GM23338 (cell line): ENCODE measurements around the gene SLCO3A1. TPM values are rescaled to one million over a fixed set of nuclear protein-coding genes. Genes with fewer than 3 reads are reported as not detected.

Experiments used
- ATAC-seq: fragments of 200-7000 bp; cut with Tn5 transposase; 3 replicates; pipeline ENCODE4 v1.9.1; 2020
- DNase-seq: peaks from one replicate; pipeline ENCODE4 v3.0.0-alpha.2; 2015; ENCODE audit warnings: low spot score
- H2AFZ ChIP-seq: fragments of 200-600 bp; sonication (generic); 2 replicates; pipeline ENCODE4 v1.8.0; 2016; ENCODE audit warnings: antibody characterized with exemption, mild to moderate bottlenecking, moderate library complexity
- H3F3A ChIP-seq: fragments of 200-600 bp; sonication (generic); replicated peaks from 2 replicates; pipeline ENCODE4 v1.8.0; 2017; ENCODE audit warnings: antibody characterized with exemption, mixed run types, low read depth
- H3K27ac ChIP-seq: fragments of 200-600 bp; sonication (generic); 2 replicates; pipeline ENCODE4 v1.6.1; 2016; ENCODE audit warnings: low read depth
- H3K27me3 ChIP-seq: fragments of 200-600 bp; sonication (generic); 2 replicates; pipeline ENCODE4 v1.8.0; 2016; ENCODE audit warnings: mild to moderate bottlenecking, mixed run types, moderate library complexity; ENCODE audit not compliant: insufficient read depth
- H3K36me3 ChIP-seq: fragments of 200-600 bp; sonication (generic); 2 replicates; pipeline ENCODE4 v1.8.0; 2016; ENCODE audit warnings: mild to moderate bottlenecking; ENCODE audit not compliant: insufficient read depth
- H3K4me1 ChIP-seq: fragments of 200-600 bp; sonication (generic); 2 replicates; pipeline ENCODE4 v1.8.0; 2016; ENCODE audit warnings: mild to moderate bottlenecking, moderate library complexity; ENCODE audit not compliant: insufficient read depth
- H3K4me2 ChIP-seq: fragments of 200-600 bp; sonication (generic); 2 replicates; pipeline ENCODE4 v1.7.1; 2017; ENCODE audit warnings: mixed run types
- H3K4me3 ChIP-seq: fragments of 200-600 bp; sonication (generic); 2 replicates; pipeline ENCODE4 v1.6.1; 2016; ENCODE audit warnings: mixed run types
- H3K79me2 ChIP-seq: fragments of 200-600 bp; sonication (generic); replicated peaks from 2 replicates; pipeline ENCODE4 v1.8.0; 2017; ENCODE audit warnings: mild to moderate bottlenecking; ENCODE audit not compliant: insufficient read depth
- H3K9me2 ChIP-seq: fragments of 200-600 bp; sonication (generic); 2 replicates; pipeline ENCODE4 v1.8.0; 2017; ENCODE audit not compliant: insufficient read depth
- H4K20me1 ChIP-seq: fragments of 200-600 bp; sonication (generic); replicated peaks from 2 replicates; pipeline ENCODE4 v1.8.0; 2017; ENCODE audit warnings: mild to moderate bottlenecking; ENCODE audit not compliant: insufficient read depth
- H3K27ac Mint-ChIP-seq: 2 replicates; pipeline ENCODE4 v1.8.0; 2020; ENCODE audit warnings: inconsistent platforms, mild to moderate bottlenecking, moderate library complexity, mixed read lengths
- H3K27me3 Mint-ChIP-seq: 3 replicates; pipeline ENCODE4 v1.8.0; 2022; ENCODE audit warnings: low read depth, mild to moderate bottlenecking, moderate library complexity, mixed read lengths, inconsistent platforms; ENCODE audit not compliant: insufficient read depth, poor library complexity
- H3K36me3 Mint-ChIP-seq: 3 replicates; pipeline ENCODE4 v1.8.0; 2021; ENCODE audit warnings: low read depth, mild to moderate bottlenecking, inconsistent platforms, moderate library complexity, mixed read lengths
- H3K4me1 Mint-ChIP-seq: 3 replicates; pipeline ENCODE4 v1.8.0; 2020; ENCODE audit warnings: mild to moderate bottlenecking, inconsistent platforms, mixed read lengths
- H3K4me3 Mint-ChIP-seq: 3 replicates; pipeline ENCODE4 v1.8.0; 2021; ENCODE audit warnings: moderate library complexity, mild to moderate bottlenecking, inconsistent platforms, mixed read lengths
- H3K9me3 Mint-ChIP-seq: 3 replicates; pipeline ENCODE4 v1.8.0; 2020; ENCODE audit warnings: moderate library complexity, mild to moderate bottlenecking, inconsistent platforms, mixed read lengths
- CREB1 ChIP-seq: fragments of 250-450 bp; sonication (Bioruptor Pico); IDR thresholded peaks from 2 replicates; pipeline ENCODE4 v1.5.0; 2020; ENCODE audit warnings: low read depth, mild to moderate bottlenecking, moderate library complexity
- EZH2 ChIP-seq: fragments of 200-600 bp; sonication (generic); IDR thresholded peaks from one replicate; pipeline ENCODE4 v1.8.0; 2017; ENCODE audit warnings: antibody characterized with exemption, mild to moderate bottlenecking, low read depth; ENCODE audit not compliant: unreplicated experiment
- EZH2phosphoT487 ChIP-seq: fragments of 200-600 bp; sonication (generic); IDR thresholded peaks from one replicate; pipeline ENCODE4 v1.8.1; 2018; ENCODE audit warnings: antibody characterized with exemption; ENCODE audit not compliant: unreplicated experiment
- JUNB ChIP-seq: IDR thresholded peaks from one replicate; pipeline ENCODE4 v1.6.1; 2016; ENCODE audit warnings: antibody characterized with exemption; ENCODE audit not compliant: unreplicated experiment
- NANOG ChIP-seq: IDR thresholded peaks from 2 replicates; pipeline ENCODE4 v1.6.1; 2016; ENCODE audit warnings: antibody characterized with exemption, borderline replicate concordance
- REST ChIP-seq: IDR thresholded peaks from one replicate; pipeline ENCODE4 v1.6.1; 2018; ENCODE audit warnings: antibody characterized with exemption; ENCODE audit not compliant: unreplicated experiment
- STAT1 ChIP-seq: IDR thresholded peaks from one replicate; pipeline ENCODE4 v1.6.1; 2016; ENCODE audit warnings: antibody characterized with exemption; ENCODE audit not compliant: unreplicated experiment
- ZNF114 ChIP-seq: fragments of 250-450 bp; sonication (Bioruptor Pico); IDR thresholded peaks from 2 replicates; pipeline ENCODE4 v1.5.0; 2020; ENCODE audit warnings: mild to moderate bottlenecking, moderate library complexity
- ZNF331 ChIP-seq: fragments of 250-450 bp; sonication (Bioruptor Pico); IDR thresholded peaks from 2 replicates; pipeline ENCODE4 v1.5.0; 2020; ENCODE audit warnings: low read depth, mild to moderate bottlenecking, moderate library complexity
- polyA plus RNA-seq: library from polyadenylated mRNA; unstranded; fragments of >200 nt; fragmentation: Nextera tagmentation; extraction: Ambion mirVana; gene quantifications from 2 replicates; pipeline ENCODE4 v1.2.1, GENCODE V29; 2016
- total RNA-seq: library from RNA; depleted of rRNA; stranded (reverse); fragments of >200 nt; shearing (Covaris generic); gene quantifications from 2 replicates; pipeline ENCODE4 v1.2.3, GENCODE V29; 2014

SLCO3A1 gene
- total and polyA plus RNA-seq, 2 experiments from 2014 or later = 7.3 to 9.4 TPM

- no peaks in the 10 kb centered on the region for H3F3A ChIP-seq
- Mint-ChIP-seq H3K9me3 (no peaks in the 10 kb centered on the region), H3K4me1 (no peaks in the 10 kb centered on the region; the same call in 2 of the 3 replicates), H3K4me3 (no peak overlapping the region), H3K36me3 (no peaks in the 10 kb centered on the region), H3K27me3 (peaks cover 2% of the 10 kb centered on the region), H3K27ac (no peak overlapping the region)
- peaks cover 22% of the 10 kb centered on the region; the same call in 1 of the 2 replicates for H3K9me2 ChIP-seq
- H3K4me2 ChIP-seq = no peak overlapping the region
- H3K36me3 ChIP-seq = no peaks in the 10 kb centered on the region
- TF ChIP-seq STAT1 = no peak
- no peak for TF ChIP-seq CREB1
- TF ChIP-seq EZH2 = no peak
- TF ChIP-seq NANOG = no peak
- TF ChIP-seq ZNF114 = no peak
- TF ChIP-seq JUNB = no peak
- no peak for TF ChIP-seq ZNF331
- H3K4me1 ChIP-seq = no peaks in the 10 kb centered on the region
- ATAC-seq (no peak), DNase-seq (no peak)
- no peak overlapping the region for H2AFZ ChIP-seq
- H4K20me1 ChIP-seq = no peaks in the 10 kb centered on the region
- H3K27ac ChIP-seq = no peak overlapping the region
- H3K79me2 ChIP-seq = no peaks in the 10 kb centered on the region
- H3K27me3 ChIP-seq = no peaks in the 10 kb centered on the region
- no peak overlapping the region for H3K4me3 ChIP-seq
Observed at GRCh38 chr15:92184679-92185230, 331.2 kb downstream of the SLCO3A1 start.

GRCh38 chr15:92187975-92188374 lies 334.5 kb downstream of the SLCO3A1 start:
- no peak for TF ChIP-seq REST
- TF ChIP-seq EZH2phosphoT487 = no peak
- no peak for TF ChIP-seq ZNF114
- no peak for TF ChIP-seq ZNF331
- no peak for TF ChIP-seq STAT1
- no peaks in the 10 kb centered on the region for H3K36me3 ChIP-seq
- Mint-ChIP-seq H3K27me3 (no peaks in the 10 kb centered on the region), H3K27ac (no peak overlapping the region), H3K36me3 (no peaks in the 10 kb centered on the region), H3K9me3 (no peaks in the 10 kb centered on the region), H3K4me3 (no peak overlapping the region), H3K4me1 (no peaks in the 10 kb centered on the region; the same call in 2 of the 3 replicates)
- no peak overlapping the region for H2AFZ ChIP-seq
- H3K9me2 ChIP-seq = peaks cover 30% of the 10 kb centered on the region
- H4K20me1 ChIP-seq = no peaks in the 10 kb centered on the region
- H3K79me2 ChIP-seq = no peaks in the 10 kb centered on the region
- H3K4me3 ChIP-seq = no peak overlapping the region
- H3K27me3 ChIP-seq = no peaks in the 10 kb centered on the region
- H3F3A ChIP-seq = no peaks in the 10 kb centered on the region
- no peaks in the 10 kb centered on the region for H3K4me1 ChIP-seq
- no peak overlapping the region for H3K27ac ChIP-seq
- H3K4me2 ChIP-seq = no peak overlapping the region
- no peak for ATAC-seq
- no peak for DNase-seq
